Right atrium auricular region (tissue), 2 donors: ENCODE data around the gene ENPP3. TPM values are rescaled to one million over a fixed set of nuclear protein-coding genes. Genes with fewer than 3 reads are reported as not detected.
A peak's percentile ranks its signal among the peaks of the same experiment; 100 is the strongest.

ENCODE experiments used
- DNase-seq: peaks from one replicate; pipeline ENCODE4 v3.0.0-alpha.2; 2019; ENCODE audit warnings: low spot score
- H3K27ac ChIP-seq, 2 donors: fragments of 200-600 bp; sonication (generic); 1 replicate in 1 of 2; 2 replicates in 1 of 2; pipeline ENCODE4 v1.5.1; 2016 to 2019
- H3K27me3 ChIP-seq, 2 donors: fragments of 200-600 bp; sonication (generic); one replicate each; pipeline versions ENCODE4 v1.5.1 to v1.6.0; 2017 to 2019
- H3K36me3 ChIP-seq: fragments of 200-600 bp; sonication (generic); one replicate; pipeline ENCODE4 v1.5.1; 2016
- H3K4me1 ChIP-seq, 2 donors: fragments of 200-600 bp; sonication (generic); one replicate each; pipeline versions ENCODE4 v1.5.1 to v1.6.0; 2017 to 2019
- H3K4me3 ChIP-seq, 2 donors: fragments of 200-600 bp; sonication (generic); 1 replicate in 1 of 2; 2 replicates in 1 of 2; pipeline ENCODE4 v1.5.1; 2017 to 2019; ENCODE audit warnings: mild to moderate bottlenecking in 1 of 2, moderate library complexity in 1 of 2
- H3K9me3 ChIP-seq, 2 donors: fragments of 200-600 bp; sonication (generic); one replicate each; pipeline ENCODE4 v1.5.1; 2019
- total RNA-seq, 2 donors: library from RNA; depleted of rRNA; stranded (reverse); fragments of >200 nt; gene quantifications; one replicate each; pipeline ENCODE4 v1.1.0, GENCODE V29; 2016
- TF ChIP-seq, protein P1 (sequence below), 2 donors: fragments of 200-600 bp; sonication (generic); IDR thresholded peaks; one replicate each; pipeline ENCODE4 v1.5.1; 2019; ENCODE audit warnings: antibody characterized with exemption in 2 of 2

ENPP3 gene
- total RNA-seq, 2 donors from 2014 or later = 0.16 TPM; not detected in 1

GRCh38 chr6:131627724-131628682 lies 9.1 kb upstream of the ENPP3 start, which contains the start of gene MED23:
Gene MED23 (minus strand): TSS chr6:131628242. CDS start chr6:131628049, 193 bp downstream.
- TF ChIP-seq, protein P1, sequence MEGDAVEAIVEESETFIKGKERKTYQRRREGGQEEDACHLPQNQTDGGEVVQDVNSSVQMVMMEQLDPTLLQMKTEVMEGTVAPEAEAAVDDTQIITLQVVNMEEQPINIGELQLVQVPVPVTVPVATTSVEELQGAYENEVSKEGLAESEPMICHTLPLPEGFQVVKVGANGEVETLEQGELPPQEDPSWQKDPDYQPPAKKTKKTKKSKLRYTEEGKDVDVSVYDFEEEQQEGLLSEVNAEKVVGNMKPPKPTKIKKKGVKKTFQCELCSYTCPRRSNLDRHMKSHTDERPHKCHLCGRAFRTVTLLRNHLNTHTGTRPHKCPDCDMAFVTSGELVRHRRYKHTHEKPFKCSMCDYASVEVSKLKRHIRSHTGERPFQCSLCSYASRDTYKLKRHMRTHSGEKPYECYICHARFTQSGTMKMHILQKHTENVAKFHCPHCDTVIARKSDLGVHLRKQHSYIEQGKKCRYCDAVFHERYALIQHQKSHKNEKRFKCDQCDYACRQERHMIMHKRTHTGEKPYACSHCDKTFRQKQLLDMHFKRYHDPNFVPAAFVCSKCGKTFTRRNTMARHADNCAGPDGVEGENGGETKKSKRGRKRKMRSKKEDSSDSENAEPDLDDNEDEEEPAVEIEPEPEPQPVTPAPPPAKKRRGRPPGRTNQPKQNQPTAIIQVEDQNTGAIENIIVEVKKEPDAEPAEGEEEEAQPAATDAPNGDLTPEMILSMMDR (IDR thresholded peaks at IDR 0.05) = peak; percentile 96 to 97
- DNase-seq = peak; percentile 94

DNA sequence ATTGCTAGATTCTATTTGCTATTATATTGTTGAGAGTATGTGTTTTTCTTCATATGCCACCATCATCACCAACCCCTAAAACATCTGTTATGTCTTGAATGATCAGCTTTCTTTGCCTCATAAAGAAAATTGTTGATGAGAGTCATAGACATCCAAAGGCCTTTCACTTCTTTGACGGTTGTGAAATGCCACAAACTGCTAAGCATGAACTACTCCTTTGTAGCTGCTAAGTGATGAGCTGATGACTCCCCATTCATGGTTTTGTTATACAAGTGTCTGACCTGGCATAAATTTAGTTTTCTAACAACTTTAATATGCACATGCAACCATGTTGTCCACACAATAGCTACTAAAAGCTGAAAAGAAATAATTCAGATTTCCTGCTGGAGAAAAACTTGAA lies 8.4 kb upstream of the ENPP3 start:
- Histone ChIP-seq H3K27ac (peak overlapping the region; percentile 68 to 76), H3K9me3 (no peaks in the 10 kb centered on the region), H3K4me3 (peak overlapping the region; percentile 76 to 77), H3K27me3 (no peaks in the 10 kb centered on the region), H3K4me1 (peaks cover 0 to 22% of the 10 kb centered on the region in 2 donors), H3K36me3 (peaks cover 14% of the 10 kb centered on the region)
- TF ChIP-seq, protein P1 (IDR thresholded peaks at IDR 0.05) = no peak
- no peak for DNase-seq

More at GRCh38 chr6:131627724-131628682, 9.1 kb upstream of the ENPP3 start, which contains the start of gene MED23:
- Histone ChIP-seq H3K36me3 (peaks cover 22% of the 10 kb centered on the region), H3K27ac (peak within 1 kb of the TSS; percentile 68 to 76), H3K9me3 (no peaks in the 10 kb centered on the region), H3K4me1 (peaks cover 0 to 22% of the 10 kb centered on the region in 2 donors), H3K27me3 (no peaks in the 10 kb centered on the region), H3K4me3 (peak within 1 kb of the TSS; percentile 76 to 77)

DNA sequence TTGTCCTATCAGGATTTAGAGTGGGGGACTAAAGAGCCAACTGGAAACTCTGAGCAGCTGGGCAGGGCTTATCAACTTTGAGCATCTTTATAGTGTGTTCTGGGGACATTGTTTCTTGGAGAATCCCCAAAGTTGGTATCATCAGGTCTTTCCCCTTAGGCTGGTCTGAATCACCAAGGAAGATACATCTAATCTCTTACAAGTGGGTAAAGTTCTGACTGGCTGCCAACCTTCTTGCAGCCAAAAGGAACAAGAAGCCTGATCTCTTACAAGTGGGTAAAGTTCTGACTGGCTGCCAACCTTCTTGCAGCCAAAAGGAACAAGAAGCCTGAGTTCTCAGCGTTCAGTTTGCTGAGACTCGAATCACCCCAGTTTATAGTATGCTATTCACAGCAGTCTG lies 7.5 kb upstream of the ENPP3 start:
- H3K9me3 ChIP-seq = no peaks in the 10 kb centered on the region
- no peak overlapping the region for H3K4me3 ChIP-seq
- no peak overlapping the region for H3K27ac ChIP-seq
- H3K36me3 ChIP-seq = peaks cover 5% of the 10 kb centered on the region
- H3K4me1 ChIP-seq = peaks cover 0 to 22% of the 10 kb centered on the region in 2 donors
- H3K27me3 ChIP-seq = no peaks in the 10 kb centered on the region
- TF ChIP-seq, protein P1 (IDR thresholded peaks at IDR 0.05) = no peak
- no peak for DNase-seq

- Histone ChIP-seq H3K4me1 (peaks cover 0 to 20% of the 10 kb centered on the region in 2 donors), H3K36me3 (no peaks in the 10 kb centered on the region), H3K4me3 (no peak overlapping the region), H3K27me3 (no peaks in the 10 kb centered on the region), H3K9me3 (no peaks in the 10 kb centered on the region), H3K27ac (no peak overlapping the region)
- TF ChIP-seq, protein P1 (IDR thresholded peaks at IDR 0.05) = no peak
- no peak for DNase-seq
Measured at GRCh38 chr6:131631625-131632289, 5.3 kb upstream of the ENPP3 start.

DNA sequence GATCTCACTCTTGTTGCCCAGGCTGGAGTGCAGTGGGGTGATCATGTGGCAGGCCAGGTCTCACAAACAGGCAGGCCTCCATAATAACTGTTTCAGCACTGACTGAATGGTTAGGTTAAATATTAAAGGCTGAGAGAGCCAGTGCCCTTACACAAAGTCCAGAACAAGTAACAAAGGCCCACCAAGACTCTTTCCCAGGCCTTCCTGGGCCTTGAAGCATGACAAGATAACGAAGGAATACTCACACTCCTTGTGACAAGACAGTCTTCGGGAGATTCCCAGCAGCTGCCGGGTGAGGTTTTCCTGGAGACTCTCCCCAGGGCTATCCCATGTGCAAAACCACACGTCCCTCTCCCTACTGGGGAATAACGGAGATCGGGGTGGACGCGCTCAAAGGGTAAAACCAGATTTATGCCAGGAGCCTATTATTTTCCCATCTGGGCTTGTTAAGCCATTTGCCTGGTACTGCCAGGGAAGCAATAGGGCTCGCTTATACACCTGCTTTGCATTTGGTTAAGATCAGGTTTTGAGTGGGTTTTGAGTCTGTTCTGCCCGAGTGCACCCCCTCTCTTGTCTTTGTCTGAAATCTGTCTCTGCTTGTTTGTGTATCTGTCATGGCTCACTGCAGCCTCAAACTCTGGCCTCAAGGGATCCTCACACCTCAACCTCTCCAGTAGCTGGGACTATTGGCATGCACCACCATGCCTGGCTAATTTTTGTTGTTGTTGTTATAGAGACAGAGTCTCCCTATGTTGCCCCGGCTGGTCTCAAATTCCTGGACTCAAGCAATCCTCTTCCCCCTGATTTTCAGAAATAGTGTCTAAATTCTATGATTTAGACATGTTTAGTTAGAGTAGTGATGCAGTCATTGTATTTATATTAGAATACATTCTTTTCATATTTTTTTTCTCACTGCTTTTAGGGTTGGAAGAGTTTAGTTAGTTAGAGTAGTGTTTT lies 1.4 kb upstream of the ENPP3 start:
- H3K27me3 ChIP-seq = no peaks in the 10 kb centered on the region
- DNase-seq = no peak
- H3K4me1 ChIP-seq = no peaks in the 10 kb centered on the region
- H3K4me3 ChIP-seq = no peak overlapping the region
- TF ChIP-seq, protein P1 (IDR thresholded peaks at IDR 0.05) = no peak
- H3K36me3 ChIP-seq = no peaks in the 10 kb centered on the region
- H3K27ac ChIP-seq = no peak overlapping the region
- no peaks in the 10 kb centered on the region for H3K9me3 ChIP-seq
